ENCODE data around the gene CHST9. TPM values are rescaled to one million over a fixed set of nuclear protein-coding genes. Genes with fewer than 3 reads are reported as not detected.

CHST9 gene
- polyA plus RNA-seq, 1 donor (not counting 4 experiments of a cell fraction or from before 2014, with no cell fraction given) = 0.07 TPM

DNA sequence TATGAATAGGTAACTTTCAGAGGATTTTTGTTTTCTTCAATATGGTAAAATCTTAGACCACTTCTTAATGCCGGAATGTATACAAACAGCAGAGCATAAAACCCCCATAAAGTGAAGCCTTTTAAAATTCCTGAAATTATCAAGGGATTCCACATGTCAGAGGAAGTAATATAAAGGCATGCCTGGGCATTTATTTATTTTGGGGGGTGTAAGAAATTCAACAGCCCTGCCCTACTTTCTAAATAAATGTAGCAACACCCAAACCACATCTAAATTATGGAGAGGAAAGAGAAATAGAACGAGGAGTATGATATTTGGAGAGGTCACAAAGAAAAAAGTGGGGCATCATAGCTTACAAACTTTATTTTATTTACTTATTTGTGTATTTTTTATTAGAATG lies 9.9 kb downstream of the CHST9 start:
- H3K27me3 ChIP-seq (ENCODE audit: control insufficient read depth, extremely low read depth, insufficient read depth, low read length) = no peaks in the 10 kb centered on the region
- no peak overlapping the region for H3K4me2 ChIP-seq (ENCODE audit: control insufficient read depth, extremely low read depth, insufficient read depth, low read depth, low read length)
- H3K79me2 ChIP-seq (ENCODE audit: control insufficient read depth, insufficient read depth, low read length) = no peaks in the 10 kb centered on the region
- H3K9me1 ChIP-seq (ENCODE audit: control insufficient read depth, extremely low read depth, insufficient read depth, low read length) = no peaks in the 10 kb centered on the region
- dilution Hi-C loops (cut with MboI; ENCODE audit: extremely low pct_ligation_motif_present, low sequenced_read_pairs) = no loop called here
- H3K36me3 ChIP-seq (ENCODE audit: control insufficient read depth in 2 of 2, extremely low read depth in 1 of 2, insufficient read depth in 2 of 2, low read length in 2 of 2) = no peaks in the 10 kb centered on the region
- DNase-seq (ENCODE audit: low read depth, low spot score) (no peak), FAIRE-seq (no peak)
- no peak overlapping the region for H3K9ac ChIP-seq (ENCODE audit: control insufficient read depth, extremely low read depth, insufficient read depth, low read length)
- no peak overlapping the region for H2AFZ ChIP-seq (ENCODE audit: control insufficient read depth, low read length)
- no peak overlapping the region for H3K4me3 ChIP-seq (ENCODE audit: control insufficient read depth in 2 of 3, extremely low read depth in 1 of 3, insufficient read depth in 2 of 3, low read depth in 1 of 3, low read length in 3 of 3)
- no peaks in the 10 kb centered on the region for H4K20me1 ChIP-seq (ENCODE audit: control insufficient read depth, extremely low read depth, insufficient read depth, low read length)
- no peaks in the 10 kb centered on the region for H3K9me3 ChIP-seq (ENCODE audit: control insufficient read depth, low read depth, low read length)
- no peaks in the 10 kb centered on the region for H3K4me1 ChIP-seq (ENCODE audit: control insufficient read depth, extremely low read depth, insufficient read depth, low read length)
- TF ChIP-seq, protein P1, sequence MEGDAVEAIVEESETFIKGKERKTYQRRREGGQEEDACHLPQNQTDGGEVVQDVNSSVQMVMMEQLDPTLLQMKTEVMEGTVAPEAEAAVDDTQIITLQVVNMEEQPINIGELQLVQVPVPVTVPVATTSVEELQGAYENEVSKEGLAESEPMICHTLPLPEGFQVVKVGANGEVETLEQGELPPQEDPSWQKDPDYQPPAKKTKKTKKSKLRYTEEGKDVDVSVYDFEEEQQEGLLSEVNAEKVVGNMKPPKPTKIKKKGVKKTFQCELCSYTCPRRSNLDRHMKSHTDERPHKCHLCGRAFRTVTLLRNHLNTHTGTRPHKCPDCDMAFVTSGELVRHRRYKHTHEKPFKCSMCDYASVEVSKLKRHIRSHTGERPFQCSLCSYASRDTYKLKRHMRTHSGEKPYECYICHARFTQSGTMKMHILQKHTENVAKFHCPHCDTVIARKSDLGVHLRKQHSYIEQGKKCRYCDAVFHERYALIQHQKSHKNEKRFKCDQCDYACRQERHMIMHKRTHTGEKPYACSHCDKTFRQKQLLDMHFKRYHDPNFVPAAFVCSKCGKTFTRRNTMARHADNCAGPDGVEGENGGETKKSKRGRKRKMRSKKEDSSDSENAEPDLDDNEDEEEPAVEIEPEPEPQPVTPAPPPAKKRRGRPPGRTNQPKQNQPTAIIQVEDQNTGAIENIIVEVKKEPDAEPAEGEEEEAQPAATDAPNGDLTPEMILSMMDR (optimal IDR thresholded peaks at IDR 0.05 in 1 of 3, IDR thresholded peaks at IDR 0.05 in 1 of 3, conservative IDR thresholded peaks at IDR 0.05 in 1 of 3; ENCODE audit: extremely low read depth in 1 of 3, insufficient read depth in 2 of 3, low read length in 3 of 3) = no peak
- TF ChIP-seq EZH2 (IDR thresholded peaks at IDR 0.05; ENCODE audit: low read length) = no peak
- no peak overlapping the region for H3K27ac ChIP-seq (ENCODE audit: control insufficient read depth, insufficient read depth, low read length)

DNA sequence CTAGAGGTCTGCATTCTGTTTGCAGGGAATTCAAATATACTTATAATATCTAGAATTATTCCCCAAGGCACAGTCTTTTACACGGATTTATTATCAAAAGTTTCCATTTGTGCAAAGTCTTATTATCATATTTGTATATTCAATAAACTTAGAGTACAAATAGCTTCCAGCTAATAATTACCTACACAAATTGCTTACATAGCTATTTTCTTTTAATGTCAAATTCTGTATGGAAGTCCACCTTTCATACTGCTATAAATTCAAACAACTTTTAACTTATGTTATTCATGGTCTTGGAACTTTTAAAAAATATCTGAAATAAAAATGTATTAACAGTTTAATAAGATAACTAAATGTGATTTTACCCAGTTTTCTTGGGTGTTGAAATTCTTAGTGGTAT lies 13.1 kb downstream of the CHST9 start:
- Histone ChIP-seq H3K9ac (ENCODE audit: control insufficient read depth, extremely low read depth, insufficient read depth, low read length) (no peak overlapping the region), H3K79me2 (ENCODE audit: control insufficient read depth, insufficient read depth, low read length) (no peaks in the 10 kb centered on the region), H3K36me3 (ENCODE audit: control insufficient read depth in 2 of 2, extremely low read depth in 1 of 2, insufficient read depth in 2 of 2, low read length in 2 of 2) (no peaks in the 10 kb centered on the region), H4K20me1 (ENCODE audit: control insufficient read depth, extremely low read depth, insufficient read depth, low read length) (no peaks in the 10 kb centered on the region), H3K9me1 (ENCODE audit: control insufficient read depth, extremely low read depth, insufficient read depth, low read length) (no peaks in the 10 kb centered on the region), H3K4me2 (ENCODE audit: control insufficient read depth, extremely low read depth, insufficient read depth, low read depth, low read length) (no peak overlapping the region), H3K9me3 (ENCODE audit: control insufficient read depth, low read depth, low read length) (no peaks in the 10 kb centered on the region), H3K4me1 (ENCODE audit: control insufficient read depth, extremely low read depth, insufficient read depth, low read length) (no peaks in the 10 kb centered on the region), H2AFZ (ENCODE audit: control insufficient read depth, low read length) (no peak overlapping the region), H3K27me3 (ENCODE audit: control insufficient read depth, extremely low read depth, insufficient read depth, low read length) (no peaks in the 10 kb centered on the region), H3K4me3 (ENCODE audit: control insufficient read depth in 2 of 3, extremely low read depth in 1 of 3, insufficient read depth in 2 of 3, low read depth in 1 of 3, low read length in 3 of 3) (no peak overlapping the region), H3K27ac (ENCODE audit: control insufficient read depth, insufficient read depth, low read length) (no peak overlapping the region)
- FAIRE-seq (no peak), DNase-seq (ENCODE audit: low read depth, low spot score) (no peak)
- TF ChIP-seq EZH2 (IDR thresholded peaks at IDR 0.05; ENCODE audit: low read length) = no peak
- TF ChIP-seq, protein P1 (optimal IDR thresholded peaks at IDR 0.05 in 1 of 3, IDR thresholded peaks at IDR 0.05 in 1 of 3, conservative IDR thresholded peaks at IDR 0.05 in 1 of 3; ENCODE audit: extremely low read depth in 1 of 3, insufficient read depth in 2 of 3, low read length in 3 of 3) = no peak
- dilution Hi-C loops (cut with MboI; ENCODE audit: extremely low pct_ligation_motif_present, low sequenced_read_pairs) = no loop called here

All from keratinocyte (primary cell).